GM18507 (cell line): ENCODE measurements around the gene UBASH3B.

Experiments used
- DNase-seq: peaks from one replicate; pipeline ENCODE4 v3.0.0; 2011; ENCODE audit warnings: low read depth; ENCODE audit not compliant: insufficient read length; ENCODE audit errors: extremely low spot score
- FAIRE-seq: peaks from 2 replicates; lab custom pipeline; 2011; peaks lifted over from hg19 to GRCh38; lab: Jason Lieb, UNC

The UBASH3B gene

GRCh38 chr11:122700666-122701065 is 45.1 kb downstream of the UBASH3B start:
- no peak for DNase-seq
- FAIRE-seq: no peak

- FAIRE-seq (no peak), DNase-seq (no peak)
These were observed 45.6 kb downstream of the UBASH3B start for GRCh38 chr11:122701143-122701542.

- FAIRE-seq (no peak), DNase-seq (no peak)
These were observed 48.2 kb downstream of the UBASH3B start for GRCh38 chr11:122703541-122704272.

GRCh38 chr11:122705396-122705795 is 49.9 kb downstream of the UBASH3B start:
- FAIRE-seq (no peak), DNase-seq (no peak)

GRCh38 chr11:122706291-122707088 is 51.0 kb downstream of the UBASH3B start:
- FAIRE-seq: no peak

GRCh38 chr11:122707111-122707510 is 51.6 kb downstream of the UBASH3B start:
- no peak for DNase-seq
- no peak for FAIRE-seq

More at GRCh38 chr11:122706291-122707088, 51.0 kb downstream of the UBASH3B start:
- no peak for DNase-seq

- no peak for DNase-seq
- FAIRE-seq: no peak
These were observed 52.4 kb downstream of the UBASH3B start for GRCh38 chr11:122707901-122708300.

GRCh38 chr11:122709039-122709760 is 53.7 kb downstream of the UBASH3B start:
- FAIRE-seq: no peak
- DNase-seq: no peak

- FAIRE-seq (no peak), DNase-seq (no peak)
These were observed 55.8 kb downstream of the UBASH3B start for GRCh38 chr11:122711362-122711761.

GRCh38 chr11:122711831-122712381 is 56.4 kb downstream of the UBASH3B start:
- no peak for FAIRE-seq
- no peak for DNase-seq

- FAIRE-seq (peak; percentile 68), DNase-seq (no peak)
These were observed 58.5 kb downstream of the UBASH3B start for GRCh38 chr11:122714004-122714403.

GRCh38 chr11:122714484-122714883 is 59.0 kb downstream of the UBASH3B start:
- no peak for FAIRE-seq

GRCh38 chr11:122715548-122716440 is 60.3 kb downstream of the UBASH3B start:
- no peak for DNase-seq
- FAIRE-seq: no peak

More at GRCh38 chr11:122714484-122714883, 59.0 kb downstream of the UBASH3B start:
- DNase-seq: no peak

- DNase-seq: peak; percentile 20
These were observed 61.8 kb downstream of the UBASH3B start for GRCh38 chr11:122717264-122717867.

GRCh38 chr11:122720107-122720881 is 64.8 kb downstream of the UBASH3B start:
- FAIRE-seq: no peak
- DNase-seq: no peak

More at GRCh38 chr11:122717264-122717867, 61.8 kb downstream of the UBASH3B start:
- FAIRE-seq: peak; percentile 85

- DNase-seq: no peak
- FAIRE-seq: no peak
These were observed 65.9 kb downstream of the UBASH3B start for GRCh38 chr11:122721201-122721963.

- no peak for FAIRE-seq
These were observed 66.4 kb downstream of the UBASH3B start for GRCh38 chr11:122721964-122722266.

More at GRCh38 chr11:122721964-122722266, 66.4 kb downstream of the UBASH3B start:
- no peak for DNase-seq
